GM18519 (cell line): ENCODE results near the gene TMEM39B.

Source experiments
- ATAC-seq: cut with Tn5 transposase; IDR thresholded peaks from one replicate; pipeline ENCODE4 v1.9.1; 2021; ENCODE audit warnings: mild to moderate bottlenecking, moderate library complexity; ENCODE audit not compliant: unreplicated experiment, low FRiP score

TMEM39B gene

GRCh38 chr1:32150847-32151246, 78.1 kb downstream of the TMEM39B start:
- ATAC-seq, result no peak

DNA sequence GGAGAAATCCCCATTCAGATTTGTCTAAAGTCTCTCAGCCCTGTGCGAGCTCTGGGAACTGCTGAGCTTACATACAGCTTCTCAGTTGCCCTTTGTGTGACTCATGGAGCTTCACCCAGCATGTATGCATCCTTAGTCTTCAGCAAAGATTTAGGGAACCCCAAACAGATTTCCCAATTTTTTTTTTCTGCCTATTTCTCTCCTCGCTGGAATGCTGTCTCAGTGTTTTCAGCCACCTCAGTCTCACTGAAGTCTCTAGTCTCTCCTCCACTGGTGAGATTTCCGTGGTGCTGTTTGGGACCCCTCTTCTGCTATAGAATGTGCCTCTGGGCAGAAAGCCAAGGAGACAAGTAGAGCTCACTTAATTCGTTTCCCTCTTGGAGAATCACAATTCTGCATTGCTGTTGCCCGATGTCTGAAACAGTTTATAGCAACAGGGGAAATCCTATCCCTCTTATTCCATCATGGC, 78.6 kb downstream of the TMEM39B start:
- no peak for ATAC-seq
